Stimulated activated CD8-positive, alpha-beta memory T cell treated with anti-CD3 and anti-CD28 coated beads, Interleukin-7, amount 100 ng/mL, for 48 hours (primary cell): Measurements from ENCODE around the gene PRPF31.

Source experiments
- DNase-seq, 2 donors: peaks; one replicate each; pipeline ENCODE4 v3.0.0-alpha.2; 2020; ENCODE audit warnings: low read depth in 1 of 2; ENCODE audit errors: extremely low read depth in 1 of 2

Gene PRPF31

DNA sequence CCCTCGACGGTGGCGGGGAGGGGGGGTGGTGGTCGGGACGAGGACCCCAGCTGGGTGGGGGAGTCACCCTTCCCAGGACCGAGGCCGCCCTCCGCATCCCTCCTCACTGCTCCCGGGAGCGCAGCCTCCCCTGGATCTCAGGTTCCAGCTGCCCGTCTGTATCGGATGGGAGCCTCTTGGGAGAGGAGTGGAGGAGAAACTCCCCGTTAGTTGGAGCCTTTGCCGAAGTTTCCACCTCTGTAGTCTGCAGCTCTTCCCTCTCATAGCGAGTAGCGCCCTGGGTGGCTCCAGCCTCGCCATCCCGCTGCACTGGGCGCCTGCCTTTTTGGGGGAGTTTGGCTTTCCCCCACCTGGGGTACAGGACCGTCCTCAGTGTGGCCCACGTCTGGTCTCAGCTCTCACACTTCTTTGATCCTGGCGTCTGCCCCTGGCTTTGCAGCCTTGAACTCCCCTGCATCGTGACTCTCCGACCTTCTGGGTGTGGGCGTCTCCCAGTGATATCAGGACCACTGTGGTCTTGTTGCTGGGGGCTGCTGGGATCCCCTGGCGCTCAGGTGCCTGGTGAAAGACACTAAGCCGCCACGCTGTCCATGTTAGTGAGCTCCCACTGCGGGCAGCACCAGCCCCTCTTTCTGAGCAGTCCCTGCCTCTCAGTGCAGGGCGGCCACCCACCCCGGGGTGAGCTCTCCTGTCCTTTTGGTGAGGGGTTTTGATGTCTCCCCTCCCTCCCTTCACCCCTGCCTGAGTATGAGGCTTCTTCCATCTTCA is 23.1 kb downstream of the PRPF31 start:
- peak; percentile 20 to 50 for DNase-seq

DNA sequence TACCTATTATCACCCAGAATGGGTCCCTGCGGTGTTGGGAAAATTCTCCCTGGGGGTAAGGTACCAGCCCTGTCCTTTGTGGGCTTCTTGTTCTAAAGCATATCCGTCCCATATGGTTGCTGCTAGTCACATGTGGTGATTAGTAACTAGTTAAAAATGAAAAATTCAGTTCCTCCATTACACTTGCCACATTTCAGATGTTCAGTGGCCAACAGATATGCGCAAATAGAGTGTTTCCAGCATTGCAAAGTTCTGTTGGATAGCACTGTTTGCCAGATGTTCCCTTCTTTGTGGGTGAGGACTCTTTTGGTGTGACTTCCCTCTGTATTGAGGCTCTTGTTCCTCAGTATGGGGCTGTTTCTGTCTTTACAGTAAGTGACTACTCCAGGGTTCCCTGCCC is 25.8 kb downstream of the PRPF31 start:
- no peak for DNase-seq

DNA sequence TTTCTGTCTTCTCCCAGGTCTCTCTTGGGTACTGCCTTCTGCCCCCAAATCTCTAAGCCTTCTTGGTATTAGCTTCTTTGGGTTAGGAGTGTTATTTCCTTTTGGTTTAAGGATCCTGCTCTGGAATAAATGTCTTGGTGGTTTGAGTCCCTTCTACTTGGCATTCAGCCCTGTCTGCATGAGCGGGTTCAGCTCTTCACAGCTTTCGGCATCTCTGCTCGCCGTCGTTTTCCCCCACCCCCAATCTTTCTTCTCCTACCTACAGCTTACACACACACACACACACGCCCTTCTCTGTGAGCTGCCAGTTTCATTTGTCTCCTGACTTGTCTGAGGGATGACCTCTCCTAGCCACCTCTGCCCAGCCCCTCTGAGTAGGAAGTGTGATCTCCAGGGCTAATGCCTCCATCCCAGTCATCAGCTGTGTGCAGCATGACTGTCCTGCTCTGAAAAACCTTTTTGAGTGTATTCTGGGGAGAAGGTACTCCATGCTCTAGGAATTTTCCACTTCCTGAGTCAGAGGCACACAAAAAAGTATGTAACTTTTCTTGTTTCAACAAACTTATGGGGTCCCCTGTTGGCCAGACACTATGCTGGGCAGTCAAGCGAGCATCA is 26.7 kb downstream of the PRPF31 start:
- DNase-seq: no peak

DNA sequence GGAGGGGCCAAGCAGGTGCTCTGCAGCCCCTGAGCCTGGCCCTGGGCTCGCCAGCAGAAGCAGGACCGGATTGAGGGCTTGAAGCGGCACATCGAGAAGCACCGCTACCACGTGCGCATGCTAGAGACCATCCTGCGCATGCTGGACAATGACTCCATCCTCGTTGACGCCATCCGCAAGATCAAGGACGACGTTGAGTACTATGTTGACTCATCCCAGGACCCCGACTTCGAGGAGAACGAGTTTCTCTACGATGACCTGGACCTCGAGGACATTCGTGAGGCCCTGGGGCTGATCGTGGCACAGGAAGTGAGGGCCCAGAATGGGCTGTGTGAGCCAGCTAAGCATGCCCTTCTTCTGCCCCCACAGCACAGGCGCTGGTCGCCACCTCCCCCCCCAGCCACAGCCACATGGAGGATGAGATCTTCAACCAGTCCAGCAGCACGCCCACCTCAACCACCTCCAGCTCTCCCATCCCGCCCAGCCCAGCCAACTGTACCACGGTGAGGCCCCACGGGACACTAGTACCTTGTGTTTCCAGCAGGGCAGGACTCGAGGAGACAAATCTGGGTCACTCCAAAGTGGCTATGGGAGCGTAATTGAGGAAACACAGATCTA is 30.1 kb downstream of the PRPF31 start:
- no peak for DNase-seq

DNA sequence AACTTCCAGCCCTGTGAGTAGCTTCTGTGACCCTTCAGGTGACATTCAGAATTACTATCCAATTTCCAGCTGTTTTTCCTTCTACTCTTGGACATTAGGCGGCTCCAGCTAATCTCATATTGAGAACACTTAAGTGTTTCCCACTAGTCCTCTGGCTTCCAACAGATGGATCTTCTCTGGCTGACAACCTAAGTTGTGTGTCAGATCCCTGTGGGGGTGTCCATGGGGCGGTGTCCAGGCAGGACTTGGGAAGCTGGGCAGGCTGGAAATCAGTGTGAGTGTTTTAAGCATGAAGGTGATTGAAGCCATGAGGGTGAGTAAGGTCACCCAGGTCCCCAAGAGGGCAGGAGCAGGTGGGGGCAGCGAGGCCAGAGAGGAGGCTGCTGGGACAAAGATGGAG is 32.1 kb downstream of the PRPF31 start:
- no peak for DNase-seq

DNA sequence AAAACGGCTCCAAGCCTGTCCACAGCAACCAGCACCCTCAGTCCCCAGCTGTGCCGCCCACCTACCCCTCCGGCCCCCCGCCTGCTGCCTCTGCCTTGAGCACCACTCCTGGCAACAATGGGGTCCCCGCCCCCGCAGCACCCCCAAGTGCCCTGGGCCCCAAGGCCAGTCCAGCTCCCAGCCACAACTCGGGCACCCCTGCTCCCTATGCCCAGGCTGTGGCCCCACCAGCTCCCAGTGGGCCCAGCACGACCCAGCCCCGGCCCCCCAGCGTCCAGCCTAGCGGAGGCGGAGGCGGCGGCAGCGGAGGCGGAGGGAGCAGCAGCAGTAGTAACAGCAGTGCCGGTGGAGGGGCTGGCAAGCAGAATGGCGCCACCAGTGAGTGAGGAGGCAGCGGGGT is 32.6 kb downstream of the PRPF31 start:
- DNase-seq: no peak

DNA sequence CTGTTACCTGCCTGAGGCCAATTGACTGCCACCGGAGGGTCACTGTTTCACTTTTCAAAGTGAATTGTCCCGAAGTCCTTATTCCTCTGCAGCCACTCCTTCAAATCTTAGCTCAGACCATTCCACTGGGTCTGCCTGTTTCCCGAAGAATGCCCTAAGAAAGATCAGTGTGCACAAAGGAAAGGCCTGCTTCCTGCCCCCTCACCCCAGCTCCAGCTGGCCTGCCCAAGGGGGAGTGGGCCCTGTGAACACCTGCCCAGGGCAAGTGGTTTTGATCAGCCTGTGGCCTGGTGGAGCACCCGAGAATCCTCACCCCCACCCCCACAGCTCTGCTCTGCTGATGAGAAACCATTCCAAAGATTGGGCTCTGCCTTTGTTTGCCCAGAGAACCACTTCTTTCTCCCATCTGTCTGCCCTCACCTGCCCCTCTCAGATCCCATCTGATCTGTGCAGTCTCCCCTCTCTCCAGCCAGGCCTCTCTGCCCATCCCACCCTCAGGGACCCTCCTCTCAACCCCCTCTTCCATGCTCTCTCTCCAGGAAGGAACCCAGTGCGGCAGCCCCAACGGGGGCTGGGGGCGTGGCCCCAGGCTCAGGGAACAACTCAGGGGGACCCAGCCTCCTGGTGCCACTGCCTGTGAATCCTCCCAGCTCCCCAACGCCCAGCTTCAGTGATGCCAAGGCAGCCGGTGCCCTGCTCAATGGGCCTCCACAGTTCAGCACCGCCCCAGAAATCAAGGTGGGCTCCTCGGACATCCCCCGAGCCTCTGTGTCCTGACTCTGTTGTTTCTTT is 33.7 kb downstream of the PRPF31 start:
- DNase-seq: no peak

DNA sequence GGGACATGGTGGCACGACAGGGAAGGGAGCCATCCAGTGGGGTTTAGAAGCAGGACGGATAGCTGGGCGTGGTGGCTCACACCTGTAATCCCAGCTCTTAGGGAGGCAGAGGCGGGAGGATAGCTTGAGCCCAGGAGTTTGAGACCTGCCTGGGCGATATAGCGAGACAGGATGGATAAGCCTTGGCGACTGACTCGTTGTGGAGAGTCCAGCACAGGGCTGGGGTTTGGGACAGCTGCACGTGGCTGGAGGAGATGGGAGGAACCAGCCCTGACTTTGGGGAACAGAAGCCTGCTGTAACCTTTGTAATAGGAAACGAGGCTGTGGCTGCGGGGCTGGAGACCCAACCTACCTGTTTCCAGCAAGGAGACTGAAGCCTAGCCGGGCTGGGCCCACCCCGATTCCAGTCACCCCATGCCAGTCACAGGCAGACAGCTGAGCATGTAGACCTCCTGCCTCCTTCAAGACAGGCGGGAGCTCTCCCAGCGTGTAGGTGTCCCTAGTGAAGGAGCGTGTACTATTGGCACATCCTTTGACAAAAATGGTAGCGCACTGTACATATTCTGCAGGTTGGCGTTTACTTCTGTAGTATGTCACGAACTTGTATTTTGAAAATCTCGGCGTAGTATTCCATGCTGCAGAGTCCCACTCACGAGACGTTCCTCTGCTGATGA is 35.9 kb downstream of the PRPF31 start:
- no peak for DNase-seq

DNA sequence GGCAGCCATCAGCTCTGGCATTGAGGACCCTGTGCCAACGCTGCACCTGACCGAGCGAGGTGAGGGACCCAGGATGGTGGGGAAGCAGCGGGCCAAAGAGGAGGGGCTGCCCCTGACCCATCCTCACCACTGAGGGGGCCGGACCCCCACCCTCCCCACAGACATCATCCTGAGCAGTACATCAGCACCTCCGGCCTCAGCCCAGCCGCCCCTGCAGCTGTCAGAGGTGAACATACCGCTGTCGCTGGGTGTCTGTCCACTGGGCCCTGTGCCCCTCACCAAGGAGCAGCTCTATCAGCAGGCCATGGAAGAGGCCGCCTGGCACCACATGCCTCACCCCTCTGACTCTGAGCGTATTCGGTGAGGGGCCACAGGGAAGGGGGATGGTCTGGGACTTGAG is 36.7 kb downstream of the PRPF31 start:
- no peak for DNase-seq

DNA sequence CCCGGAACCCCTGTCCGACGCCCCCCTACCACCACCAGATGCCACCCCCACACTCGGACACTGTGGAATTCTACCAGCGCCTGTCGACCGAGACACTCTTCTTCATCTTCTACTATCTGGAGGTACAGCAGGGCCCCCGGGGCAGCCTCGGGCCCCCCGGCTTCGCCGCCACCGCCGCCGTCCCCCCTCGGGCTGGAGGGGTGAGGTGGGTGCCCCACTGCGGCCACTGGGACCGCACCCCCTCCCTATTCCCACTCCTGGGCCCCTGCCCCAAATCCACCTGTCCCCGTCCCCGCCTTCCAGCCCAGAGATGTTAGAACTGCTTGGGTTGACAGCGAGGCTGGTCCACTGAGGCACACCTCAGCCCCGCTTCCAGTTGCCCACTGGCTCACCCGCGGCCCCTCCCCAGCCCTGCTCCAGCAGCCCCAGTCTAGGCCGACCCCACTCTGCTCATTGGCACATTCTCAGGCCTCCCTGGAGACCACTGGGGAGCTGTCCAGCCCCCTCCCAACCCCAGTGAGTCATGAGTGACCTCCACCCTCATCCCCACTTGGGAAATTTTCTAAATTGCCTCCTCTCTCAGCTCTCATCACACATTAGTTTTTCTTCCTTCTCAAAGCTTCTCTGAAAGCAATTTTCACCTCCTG is 37.4 kb downstream of the PRPF31 start:
- DNase-seq: no peak

DNA sequence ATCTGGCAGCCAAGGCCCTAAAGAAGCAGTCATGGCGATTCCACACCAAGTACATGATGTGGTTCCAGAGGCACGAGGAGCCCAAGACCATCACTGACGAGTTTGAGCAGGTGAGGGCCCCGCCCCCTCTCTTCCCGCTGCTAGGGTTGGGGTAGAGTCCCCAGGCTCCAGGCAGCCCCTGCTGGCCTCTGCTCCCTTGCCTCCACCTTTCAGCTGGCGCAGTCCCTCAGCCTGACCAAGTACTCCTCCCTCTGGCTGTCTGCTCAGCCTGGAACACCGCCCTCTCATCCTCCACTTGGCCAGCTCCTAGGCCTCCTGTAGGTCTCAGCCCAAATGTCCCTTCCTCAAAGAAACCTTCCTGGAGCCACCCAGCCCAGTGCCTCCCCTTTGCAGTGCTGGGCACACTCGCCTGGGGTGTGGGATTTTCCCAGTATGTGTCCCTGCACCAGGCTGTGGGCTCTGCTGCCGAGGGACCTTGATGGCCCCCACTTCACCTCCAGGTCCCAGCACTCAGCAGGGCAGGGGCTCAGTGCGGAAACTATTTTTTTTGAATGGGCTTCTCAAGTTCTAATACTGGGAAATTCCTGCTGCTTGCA is 38.3 kb downstream of the PRPF31 start:
- no peak for DNase-seq

DNA sequence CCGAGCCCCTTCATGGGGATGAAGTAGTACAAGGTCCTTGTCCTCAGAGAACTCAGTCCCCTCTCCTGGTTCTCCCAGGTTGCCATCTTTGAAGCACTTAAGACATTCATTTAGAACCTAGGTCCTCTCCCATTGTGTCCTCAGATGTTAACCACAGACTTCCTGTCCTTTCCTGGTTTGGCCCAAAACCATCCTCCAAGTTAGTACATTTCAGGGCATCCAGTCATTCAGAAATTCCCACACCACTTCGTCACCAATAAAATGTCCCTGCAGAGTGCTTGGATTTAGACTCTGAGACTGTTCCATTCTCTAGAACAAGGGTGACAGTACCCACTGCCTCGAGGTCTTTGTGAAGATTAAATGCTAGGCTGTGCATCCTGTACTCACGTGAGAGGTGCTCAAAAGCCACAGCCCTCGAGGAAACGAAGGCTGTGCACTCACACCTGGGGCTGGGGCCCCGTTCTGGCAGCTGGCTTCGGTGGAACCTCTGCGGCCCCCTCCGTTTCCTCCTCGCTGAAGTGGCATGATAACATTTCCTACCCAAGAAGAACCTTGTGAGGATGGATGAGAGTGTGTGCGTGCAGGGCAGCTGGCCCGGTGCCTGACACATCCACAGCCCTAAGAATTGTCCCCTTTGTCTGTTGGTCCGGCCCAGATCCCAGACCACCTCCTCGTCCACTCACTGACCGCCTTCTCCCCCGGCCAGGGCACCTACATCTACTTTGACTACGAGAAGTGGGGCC is 39.2 kb downstream of the PRPF31 start:
- DNase-seq: no peak

DNA sequence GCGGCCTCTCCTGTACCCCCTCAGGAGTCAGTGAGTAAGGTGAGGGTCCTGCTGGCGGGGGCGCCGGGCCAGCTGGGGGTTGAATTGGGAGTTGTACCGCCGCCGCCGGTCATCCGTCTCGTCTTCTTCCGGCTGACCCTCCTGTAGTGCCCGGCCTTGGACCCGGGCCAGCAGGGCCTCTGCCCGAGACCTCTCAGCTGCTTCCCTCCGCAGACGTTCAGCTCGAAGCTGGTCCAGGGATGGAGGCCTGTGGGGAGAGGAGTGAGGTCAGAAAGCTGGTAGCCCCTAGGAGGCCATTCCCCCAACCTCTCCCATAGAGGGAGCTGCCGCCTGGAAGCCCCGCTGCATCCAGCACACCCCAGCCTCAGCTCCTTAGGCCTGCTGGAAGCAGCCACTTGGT is 40.1 kb downstream of the PRPF31 start:
- no peak for DNase-seq

DNA sequence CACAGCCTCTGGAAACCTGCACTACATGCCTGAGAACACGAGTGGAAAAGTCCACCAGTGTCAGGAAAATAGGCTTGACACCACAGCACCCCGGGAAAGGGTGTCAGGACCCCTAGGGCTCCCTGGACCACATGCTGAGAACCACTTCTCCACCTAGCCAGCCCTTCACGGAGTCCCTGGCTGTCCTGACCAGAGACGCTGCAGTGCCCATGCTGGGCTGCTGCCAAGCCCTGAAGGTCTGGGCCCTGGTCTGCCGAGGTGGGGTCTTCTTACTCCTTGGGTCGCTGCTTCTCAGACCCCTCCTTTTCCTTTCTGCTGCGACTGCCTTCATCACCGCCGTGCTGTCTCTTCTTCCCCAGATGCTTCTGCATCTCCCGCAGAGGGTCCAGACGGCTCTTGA is 40.9 kb downstream of the PRPF31 start:
- DNase-seq: no peak

DNA sequence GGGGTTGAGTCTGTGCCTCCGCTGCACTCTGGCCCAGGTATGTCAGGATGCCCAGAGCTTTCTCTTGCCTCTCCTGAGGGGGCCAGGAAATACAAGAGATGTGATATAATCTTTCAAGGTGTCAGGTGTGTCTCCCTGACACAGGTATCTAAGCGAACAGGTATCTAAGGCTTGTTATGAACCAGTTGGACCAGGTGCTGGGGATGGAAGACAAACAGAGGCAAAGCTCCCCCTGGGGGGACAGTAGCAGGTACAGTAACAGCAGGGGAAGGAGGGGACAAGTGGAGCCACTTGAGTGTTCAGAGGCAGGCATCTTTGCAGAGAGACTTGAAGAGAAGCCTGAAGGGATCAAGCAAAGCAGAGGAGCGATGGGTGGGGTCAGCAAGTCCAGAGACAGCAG is 41.4 kb downstream of the PRPF31 start:
- no peak for DNase-seq

DNA sequence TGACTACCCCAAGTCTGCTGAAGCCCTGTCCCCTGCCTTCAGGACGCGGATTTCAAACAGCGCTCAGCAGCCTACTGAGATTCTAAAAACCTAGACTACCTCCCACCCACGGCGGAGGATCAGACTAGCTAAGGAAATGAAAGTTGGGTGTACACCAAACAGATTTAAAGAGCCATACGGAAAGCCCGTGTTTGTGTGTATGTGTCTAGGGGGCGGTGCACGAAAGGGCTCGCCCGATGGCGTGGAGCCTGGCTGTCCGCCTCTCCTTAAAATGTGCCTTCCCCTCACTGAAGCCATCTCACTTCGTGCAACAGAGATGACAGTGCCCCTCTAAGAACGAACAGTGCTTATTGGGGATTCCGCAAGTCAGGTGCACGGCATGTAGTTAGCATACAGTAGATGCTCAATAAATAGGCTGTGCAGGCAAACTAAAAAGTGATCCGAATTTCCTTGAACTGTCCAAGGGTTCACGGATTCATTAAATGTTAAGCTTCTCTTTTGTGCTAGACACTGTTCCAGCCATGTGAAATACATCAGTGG is 43.3 kb downstream of the PRPF31 start:
- DNase-seq: no peak

DNA sequence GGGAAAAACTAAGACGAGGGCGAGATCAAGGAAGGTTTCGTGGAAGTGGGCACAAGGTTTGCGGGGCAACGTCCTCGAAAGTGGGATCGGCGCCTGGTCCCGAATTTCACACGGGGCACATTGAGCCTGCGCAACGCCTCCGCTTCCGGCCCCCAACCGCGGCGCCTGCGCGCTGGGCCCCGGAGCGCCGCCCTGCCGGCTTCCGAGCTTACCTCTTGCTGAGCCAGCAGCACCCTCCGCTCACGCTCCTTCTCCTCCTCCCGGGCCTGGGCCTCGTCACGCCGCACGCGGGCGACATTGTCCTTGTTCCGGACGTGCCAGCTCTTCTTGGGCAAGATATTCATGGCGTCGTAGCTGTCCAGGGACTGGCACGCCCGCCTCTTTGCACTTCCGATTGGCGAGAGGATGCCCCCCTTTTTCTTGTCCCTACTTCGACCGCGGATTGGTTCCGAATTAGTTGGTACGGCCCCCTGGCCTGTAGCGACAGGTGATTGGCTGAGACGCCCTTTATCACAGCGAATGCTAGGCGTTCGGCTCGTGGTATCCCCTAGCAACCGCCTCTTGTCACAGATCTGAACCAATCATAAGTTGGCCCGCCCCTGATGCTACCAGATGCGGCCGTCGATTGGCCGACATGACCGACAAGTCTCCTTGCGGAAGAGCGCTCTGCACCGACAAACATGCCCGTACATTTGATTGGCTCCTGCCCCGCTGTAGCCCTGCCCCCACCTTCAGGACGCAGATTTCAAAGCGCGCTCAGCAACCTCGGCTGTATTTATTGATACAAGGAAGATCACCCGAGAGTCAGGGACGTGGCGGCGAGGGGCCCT is 44.0 kb downstream of the PRPF31 start, which contains the start of gene LENG1:
Gene LENG1, minus strand, starts transcription at position 370 of the 830 bp plus-strand sequence. Its CDS starts 26 bp downstream, at position 344.
- DNase-seq: peak; percentile 91 to 100

DNA sequence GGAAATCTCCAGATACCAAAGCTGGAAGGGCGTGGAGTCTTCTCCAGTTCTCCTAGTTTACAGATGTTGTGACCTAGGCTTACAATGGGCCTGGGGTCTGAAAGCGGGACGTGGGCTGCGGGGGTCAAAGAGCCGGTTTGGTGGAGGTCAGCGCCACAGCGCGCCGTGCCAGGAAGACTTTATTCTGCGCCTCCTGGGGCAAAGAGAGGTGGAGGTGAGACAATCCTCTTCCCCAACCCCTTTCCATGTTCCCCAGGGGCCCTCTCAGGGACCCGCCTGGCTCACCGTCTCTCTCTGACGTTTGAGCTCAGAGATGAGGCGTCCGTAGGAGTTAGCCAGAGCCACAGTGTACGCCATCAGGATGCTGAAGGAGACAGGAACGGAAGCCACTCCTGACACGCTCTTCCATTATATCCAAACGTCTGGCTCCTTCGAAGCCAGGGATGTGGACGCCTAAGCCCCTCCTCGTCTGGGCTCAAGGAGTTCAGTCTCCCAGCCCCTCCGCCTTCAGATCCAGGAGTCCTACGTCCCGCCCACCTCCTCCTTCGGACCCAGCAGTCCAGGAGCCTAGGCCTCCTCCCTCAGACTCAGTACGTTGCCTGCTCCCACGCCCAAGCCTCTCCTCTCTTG is 44.7 kb downstream of the PRPF31 start:
- DNase-seq: no peak
